T-helper 9 cell (primary cell): ENCODE results near the gene RALA.
"Not testable (repeated sequence)": the region's sequence is repeated elsewhere in the genome, so short reads cannot be mapped to it uniquely, and the experiment has no call there.

ENCODE experiments used
- DNase-seq: peaks from one replicate; pipeline ENCODE4 v3.0.0-alpha.2; 2020

RALA gene

GRCh38 chr7:39650676-39651075 is 27.3 kb downstream of the RALA start:
- no peak for DNase-seq

- DNase-seq: no peak
Observed at GRCh38 chr7:39651265-39651664, 27.9 kb downstream of the RALA start.

- DNase-seq: no peak
Observed at GRCh38 chr7:39656415-39656814, 33.0 kb downstream of the RALA start.

- no peak for DNase-seq
Observed at GRCh38 chr7:39659356-39660013, 36.1 kb downstream of the RALA start.

GRCh38 chr7:39661960-39662359 is 38.6 kb downstream of the RALA start:
- DNase-seq: no peak

- DNase-seq: no peak
Observed at GRCh38 chr7:39663263-39663662, 39.9 kb downstream of the RALA start.

GRCh38 chr7:39664057-39664456 is 40.7 kb downstream of the RALA start:
- no peak for DNase-seq

- no peak for DNase-seq
Observed at GRCh38 chr7:39664585-39664984, 41.2 kb downstream of the RALA start.

GRCh38 chr7:39666562-39666961 is 43.2 kb downstream of the RALA start:
- no peak for DNase-seq

GRCh38 chr7:39667341-39667923 is 44.1 kb downstream of the RALA start:
- no peak for DNase-seq

GRCh38 chr7:39668280-39668679 is 44.9 kb downstream of the RALA start:
- not testable (repeated sequence) for DNase-seq

GRCh38 chr7:39670052-39670451 is 46.7 kb downstream of the RALA start:
- no peak for DNase-seq

- DNase-seq: no peak
Observed at GRCh38 chr7:39670934-39671333, 47.6 kb downstream of the RALA start.

- DNase-seq: no peak
Observed at GRCh38 chr7:39672176-39672575, 48.8 kb downstream of the RALA start.

- DNase-seq: no peak
Observed at GRCh38 chr7:39673868-39674267, 50.5 kb downstream of the RALA start.

GRCh38 chr7:39674406-39674805 is 51.0 kb downstream of the RALA start:
- DNase-seq: no peak

- DNase-seq: no peak
Observed at GRCh38 chr7:39676346-39676745, 53.0 kb downstream of the RALA start.

GRCh38 chr7:39678930-39679709 is 55.7 kb downstream of the RALA start:
- no peak for DNase-seq

- not testable (repeated sequence) for DNase-seq
Observed at GRCh38 chr7:39679874-39680273, 56.5 kb downstream of the RALA start.

- no peak for DNase-seq
Observed at GRCh38 chr7:39681887-39682441, 58.6 kb downstream of the RALA start.

GRCh38 chr7:39683216-39683845 is 60.0 kb downstream of the RALA start:
- no peak for DNase-seq

- DNase-seq: no peak
Observed at GRCh38 chr7:39686261-39686924, 63.0 kb downstream of the RALA start.
